ENCODE results near the gene PHLPP1. TPM values are rescaled to one million over a fixed set of nuclear protein-coding genes. Genes with fewer than 3 reads are reported as not detected.

The PHLPP1 gene
- total RNA-seq, 1 experiment from 2014 or later = 13.7 TPM

GRCh38 chr18:63017977-63018376 lies 302.6 kb downstream of the PHLPP1 start:
- TF ChIP-seq CTCF (conservative IDR thresholded peaks at IDR 0.05; ENCODE audit: low read depth, low read length) (no peak), EZH2 (IDR thresholded peaks at IDR 0.05; ENCODE audit: borderline replicate concordance, low read depth, low read length, poor library complexity, severe bottlenecking) (no peak)
- DNase-seq (ENCODE audit: low spot score) = no peak
- Histone ChIP-seq H3K27me3 (replicated peaks; ENCODE audit: insufficient read depth, low read depth, low read length, poor library complexity) (no peaks in the 10 kb centered on the region), H3K4me3 (ENCODE audit: low read depth, low read length, poor library complexity, severe bottlenecking) (no peak overlapping the region), H3K9me3 (ENCODE audit: low read depth, low read length, poor library complexity, severe bottlenecking) (peaks cover 3% of the 10 kb centered on the region), H3K27ac (ENCODE audit: low read depth, low read length, poor library complexity, severe bottlenecking) (no peak overlapping the region), H3K36me3 (ENCODE audit: insufficient read depth, low read length, poor library complexity, severe bottlenecking) (no peaks in the 10 kb centered on the region), H3K4me1 (ENCODE audit: insufficient read depth, low read length, poor library complexity, severe bottlenecking) (no peaks in the 10 kb centered on the region)
- intact Hi-C loops (cut with micrococcal nuclease; ENCODE audit: unreplicated experiment) = loop anchor here (2.0 to 10.0 kb wide), 5 partner anchors 139 to 557 kb away; no protein-coding TSS in a partner anchor
- ChIA-PET CTCF (interaction anchor here (2.4 kb wide), 1 partner anchor 421 kb away, joined by 13 read pairs; no protein-coding TSS in a partner anchor), POLR2A (ENCODE audit: low non-redundant PET) (no interaction called here)
- no TSS peak for BruUV-seq (replicated peaks)

GRCh38 chr18:63022429-63023022 lies 307.2 kb downstream of the PHLPP1 start:
- intact Hi-C loops (cut with micrococcal nuclease; ENCODE audit: unreplicated experiment) = no loop called here
- DNase-seq (ENCODE audit: low spot score) = peak; percentile 20
- Histone ChIP-seq H3K27ac (ENCODE audit: low read depth, low read length, poor library complexity, severe bottlenecking) (no peak overlapping the region), H3K36me3 (ENCODE audit: insufficient read depth, low read length, poor library complexity, severe bottlenecking) (no peaks in the 10 kb centered on the region), H3K4me3 (ENCODE audit: low read depth, low read length, poor library complexity, severe bottlenecking) (no peak overlapping the region), H3K4me1 (ENCODE audit: insufficient read depth, low read length, poor library complexity, severe bottlenecking) (peaks cover 3% of the 10 kb centered on the region), H3K9me3 (ENCODE audit: low read depth, low read length, poor library complexity, severe bottlenecking) (peaks cover 3% of the 10 kb centered on the region), H3K27me3 (replicated peaks; ENCODE audit: insufficient read depth, low read depth, low read length, poor library complexity) (no peaks in the 10 kb centered on the region)
- ChIA-PET CTCF (no interaction called here), POLR2A (ENCODE audit: low non-redundant PET) (no interaction called here)
- no TSS peak for BruUV-seq (replicated peaks)
- TF ChIP-seq CTCF (conservative IDR thresholded peaks at IDR 0.05; ENCODE audit: low read depth, low read length) (peak; percentile 56), EZH2 (IDR thresholded peaks at IDR 0.05; ENCODE audit: borderline replicate concordance, low read depth, low read length, poor library complexity, severe bottlenecking) (no peak)

GRCh38 chr18:63025251-63026090 lies 310.1 kb downstream of the PHLPP1 start:
- no TSS peak for BruUV-seq (replicated peaks)

More at GRCh38 chr18:63025251-63026090, 310.1 kb downstream of the PHLPP1 start:
- Histone ChIP-seq H3K4me3 (ENCODE audit: low read depth, low read length, poor library complexity, severe bottlenecking) (no peak overlapping the region), H3K4me1 (ENCODE audit: insufficient read depth, low read length, poor library complexity, severe bottlenecking) (peaks cover 3% of the 10 kb centered on the region), H3K27me3 (replicated peaks; ENCODE audit: insufficient read depth, low read depth, low read length, poor library complexity) (no peaks in the 10 kb centered on the region), H3K27ac (ENCODE audit: low read depth, low read length, poor library complexity, severe bottlenecking) (no peak overlapping the region), H3K9me3 (ENCODE audit: low read depth, low read length, poor library complexity, severe bottlenecking) (no peaks in the 10 kb centered on the region), H3K36me3 (ENCODE audit: insufficient read depth, low read length, poor library complexity, severe bottlenecking) (no peaks in the 10 kb centered on the region)
- ChIA-PET POLR2A (ENCODE audit: low non-redundant PET) (no interaction called here), CTCF (interaction anchor here (1.0 to 1.2 kb wide), 2 partner anchors 293 to 298 kb away, joined by 3 to 5 read pairs; no protein-coding TSS in a partner anchor)
- DNase-seq (ENCODE audit: low spot score) = peak; percentile 63
- TF ChIP-seq CTCF (conservative IDR thresholded peaks at IDR 0.05; ENCODE audit: low read depth, low read length) = peak; percentile 67
- TF ChIP-seq EZH2 (IDR thresholded peaks at IDR 0.05; ENCODE audit: borderline replicate concordance, low read depth, low read length, poor library complexity, severe bottlenecking) = no peak
- intact Hi-C loops (cut with micrococcal nuclease; ENCODE audit: unreplicated experiment) = loop anchor here (2.0 kb wide), 2 partner anchors 297 to 413 kb away; no protein-coding TSS in a partner anchor
